Esophagus muscularis mucosa (tissue), 3 donors: ENCODE results near the gene TMC1.

Experiments used
- POLR2A ChIP-seq: fragments of 450-650 bp; IDR thresholded peaks from one replicate; pipeline ENCODE4 v1.6.1; 2017; ENCODE audit warnings: antibody characterized with exemption, moderate library complexity, mild to moderate bottlenecking, low read depth
- TF ChIP-seq, protein P1 (sequence below), 3 experiments: fragments of 200-600 bp in 2 of 3; fragments of 450-650 bp in 1 of 3; sonication (generic) in 2 of 3; IDR thresholded peaks; one replicate each; pipeline ENCODE4 v1.5.1; 2017 to 2019; ENCODE audit warnings: antibody characterized with exemption in 3 of 3, mild to moderate bottlenecking in 2 of 3, moderate library complexity in 1 of 3

DNA sequence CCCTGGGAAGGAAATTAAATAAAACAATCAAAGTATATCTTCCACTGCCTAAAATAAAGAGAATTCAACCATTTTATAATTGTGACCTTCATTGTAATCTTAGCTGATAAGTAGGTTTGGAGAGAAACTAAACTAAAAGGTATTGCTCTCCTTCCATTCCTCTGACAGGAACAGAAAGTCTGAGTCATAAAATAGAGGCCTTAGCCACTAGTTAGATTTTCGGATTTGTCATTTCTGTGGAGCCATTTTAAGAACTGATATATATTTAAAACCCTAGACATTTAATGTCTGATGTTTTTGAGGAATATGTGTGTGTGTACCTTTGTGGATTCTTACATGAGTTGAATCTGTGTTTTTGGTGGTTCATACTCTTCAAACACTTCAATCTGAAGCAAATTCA lies 11.8 kb upstream of the TMC1 start:
- no peak for TF ChIP-seq POLR2A
- TF ChIP-seq, protein P1, sequence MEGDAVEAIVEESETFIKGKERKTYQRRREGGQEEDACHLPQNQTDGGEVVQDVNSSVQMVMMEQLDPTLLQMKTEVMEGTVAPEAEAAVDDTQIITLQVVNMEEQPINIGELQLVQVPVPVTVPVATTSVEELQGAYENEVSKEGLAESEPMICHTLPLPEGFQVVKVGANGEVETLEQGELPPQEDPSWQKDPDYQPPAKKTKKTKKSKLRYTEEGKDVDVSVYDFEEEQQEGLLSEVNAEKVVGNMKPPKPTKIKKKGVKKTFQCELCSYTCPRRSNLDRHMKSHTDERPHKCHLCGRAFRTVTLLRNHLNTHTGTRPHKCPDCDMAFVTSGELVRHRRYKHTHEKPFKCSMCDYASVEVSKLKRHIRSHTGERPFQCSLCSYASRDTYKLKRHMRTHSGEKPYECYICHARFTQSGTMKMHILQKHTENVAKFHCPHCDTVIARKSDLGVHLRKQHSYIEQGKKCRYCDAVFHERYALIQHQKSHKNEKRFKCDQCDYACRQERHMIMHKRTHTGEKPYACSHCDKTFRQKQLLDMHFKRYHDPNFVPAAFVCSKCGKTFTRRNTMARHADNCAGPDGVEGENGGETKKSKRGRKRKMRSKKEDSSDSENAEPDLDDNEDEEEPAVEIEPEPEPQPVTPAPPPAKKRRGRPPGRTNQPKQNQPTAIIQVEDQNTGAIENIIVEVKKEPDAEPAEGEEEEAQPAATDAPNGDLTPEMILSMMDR (IDR thresholded peaks at IDR 0.05): no peak
